Esophagus squamous epithelium (tissue), 5 donors: Measurements from ENCODE around the gene POLRMT. TPM values are rescaled to one million over a fixed set of nuclear protein-coding genes. Genes with fewer than 3 reads are reported as not detected.

ENCODE experiments used
- DNase-seq: peaks from one replicate; lab custom pipeline; 2025; lab: John Stamatoyannopoulos, UW
- H3K27ac ChIP-seq, 4 donors: fragments of 200-600 bp; sonication (generic); one replicate each; pipeline ENCODE4 v1.5.1; 2016 to 2019; ENCODE audit warnings: mild to moderate bottlenecking in 1 of 4
- H3K27me3 ChIP-seq, 4 donors: fragments of 200-600 bp; sonication (generic); 1 replicate in 3 of 4; 2 replicates in 1 of 4; pipeline versions ENCODE4 v1.5.1 to v1.6.0; 2017 to 2021; ENCODE audit warnings: antibody characterized with exemption in 1 of 4
- H3K36me3 ChIP-seq, 3 donors: fragments of 200-600 bp; sonication (generic); one replicate each; pipeline ENCODE4 v1.5.1; 2016 to 2019
- H3K4me1 ChIP-seq, 3 donors: fragments of 200-600 bp; sonication (generic); one replicate each; pipeline ENCODE4 v1.5.1; 2017 to 2019
- H3K4me3 ChIP-seq, 4 donors: fragments of 200-600 bp; sonication (generic); 1 replicate in 3 of 4; 2 replicates in 1 of 4; pipeline ENCODE4 v1.5.1; 2016 to 2019; ENCODE audit warnings: mild to moderate bottlenecking in 2 of 4, moderate library complexity in 1 of 4
- H3K9me3 ChIP-seq, 3 donors: fragments of 200-600 bp; sonication (generic); one replicate each; pipeline ENCODE4 v1.5.1; 2016 to 2019
- CTCF ChIP-seq, 6 experiments: fragments of 450-650 bp in 4 of 6; fragments of 200-600 bp in 2 of 6; sonication (generic) in 2 of 6; IDR thresholded peaks; one replicate each; pipeline ENCODE4 v1.5.1; 2016 to 2019; ENCODE audit warnings: antibody characterized with exemption in 6 of 6, mild to moderate bottlenecking in 4 of 6, moderate library complexity in 4 of 6
- POLR2A ChIP-seq, 4 donors: fragments of 450-650 bp; IDR thresholded peaks; one replicate each; pipeline ENCODE4 v1.6.1; 2017; ENCODE audit warnings: antibody characterized with exemption in 4 of 4, mild to moderate bottlenecking in 4 of 4, moderate library complexity in 3 of 4
- WGBS, 2 donors: methylation state at CpG; one replicate each; pipeline ENCODE4 v1.1.5; 2018; 5-methylcytosine and 5-hydroxymethylcytosine counted together
- intact Hi-C: fragments of 100-400 bp; cut with DNase I; formaldehyde crosslinking; loops from one replicate; pipeline ENCODE4 v1.15.0; 2022
- total RNA-seq, 4 donors: library from RNA; depleted of rRNA; stranded (reverse); fragments of >200 nt; gene quantifications; one replicate each; pipeline ENCODE4 v1.1.0, GENCODE V29; 2016
- donor health status: DM: yes; HTN: yes; CAD: no.

POLRMT gene
- total RNA-seq, 4 donors from 2014 or later = 23.5 to 32.3 (median 25.0) TPM

- DNase-seq = no peak
- Histone ChIP-seq H3K4me3 (no peak overlapping the region), H3K27ac (no peak overlapping the region), H3K4me1 (peaks cover 1 to 33% (median 6%) of the 10 kb centered on the region in 3 donors), H3K36me3 (peaks cover 49 to 98% (median 49%) of the 10 kb centered on the region in 3 donors), H3K9me3 (no peaks in the 10 kb centered on the region), H3K27me3 (no peaks in the 10 kb centered on the region)
- 90 to 92% methylated on average over 2 to 10 of the region's 54 CpGs for WGBS, 2 donors
- intact Hi-C loops = no loop called here
- TF ChIP-seq CTCF (IDR thresholded peaks at IDR 0.05) = no peak
- no peak for TF ChIP-seq POLR2A (IDR thresholded peaks at IDR 0.05)
These were observed 19.4 kb upstream of the POLRMT start for GRCh38 chr19:652467-653389.

- peaks cover 53 to 98% (median 57%) of the 10 kb centered on the region in 3 donors for H3K36me3 ChIP-seq
- DNase-seq = no peak
- intact Hi-C loops = no loop called here
- H3K4me1 ChIP-seq = peaks cover 0 to 25% (median 0%) of the 10 kb centered on the region in 3 donors
- no peak overlapping the region for H3K4me3 ChIP-seq
- TF ChIP-seq CTCF (IDR thresholded peaks at IDR 0.05) (no peak), POLR2A (IDR thresholded peaks at IDR 0.05) (no peak)
- no peak overlapping the region for H3K27ac ChIP-seq
- WGBS, 2 donors = 88% methylated on average over 15 of the region's 24 CpGs; no CpG with 5 or more reads in 1 of the 2 donors
- H3K9me3 ChIP-seq = no peaks in the 10 kb centered on the region
- H3K27me3 ChIP-seq = no peaks in the 10 kb centered on the region
These were observed 18.7 kb upstream of the POLRMT start for GRCh38 chr19:651991-652390.

- intact Hi-C loops = no loop called here
- DNase-seq = no peak
- no peak for TF ChIP-seq CTCF (IDR thresholded peaks at IDR 0.05)
- TF ChIP-seq POLR2A (IDR thresholded peaks at IDR 0.05) = no peak
- 94 to 96% methylated on average over 5 to 10 of the region's 58 CpGs for whole genome bisulfite sequencing, 2 donors
- H3K9me3 ChIP-seq = no peaks in the 10 kb centered on the region
- peaks cover 0 to 18% (median 0%) of the 10 kb centered on the region in 3 donors for H3K4me1 ChIP-seq
- peaks cover 53 to 98% (median 64%) of the 10 kb centered on the region in 3 donors for H3K36me3 ChIP-seq
- H3K27ac ChIP-seq = no peak overlapping the region
- no peaks in the 10 kb centered on the region for H3K27me3 ChIP-seq
- H3K4me3 ChIP-seq = no peak overlapping the region
These were observed 17.9 kb upstream of the POLRMT start for GRCh38 chr19:651114-651818.

- 70 to 89% methylated on average over 2 to 6 of the region's 11 CpGs for WGBS, 2 donors
- Histone ChIP-seq H3K4me1 (peaks cover 0 to 6% (median 0%) of the 10 kb centered on the region in 3 donors), H3K27ac (no peak overlapping the region), H3K36me3 (peaks cover 53 to 99% (median 65%) of the 10 kb centered on the region in 3 donors), H3K27me3 (no peaks in the 10 kb centered on the region), H3K4me3 (no peak overlapping the region), H3K9me3 (no peaks in the 10 kb centered on the region)
- no peak for DNase-seq
- intact Hi-C loops = no loop called here
- no peak for TF ChIP-seq CTCF (IDR thresholded peaks at IDR 0.05)
- no peak for TF ChIP-seq POLR2A (IDR thresholded peaks at IDR 0.05)
These were observed 16.8 kb upstream of the POLRMT start for GRCh38 chr19:650121-650520.
